ENCODE data around the gene NAT16. TPM values are rescaled to one million over a fixed set of nuclear protein-coding genes. Genes with fewer than 3 reads are reported as not detected.

Gene NAT16
- total RNA-seq, 4 donors from 2014 or later: not detected

GRCh38 chr7:101154693-101155102, 25.4 kb downstream of the NAT16 start:
- Histone ChIP-seq H3K9me3 (no peaks in the 10 kb centered on the region), H3K27ac (replicated peaks in 1 of 4) (peak overlapping the region in 2 of 4 donors; percentile 33 to 53), H3K36me3 (peaks cover 16 to 31% (median 27%) of the 10 kb centered on the region in 4 donors), H3K27me3 (peaks cover 0 to 21% (median 3%) of the 10 kb centered on the region in 4 donors), H3K4me1 (peaks cover 8 to 25% (median 16%) of the 10 kb centered on the region in 4 donors), H3K4me3 (peak overlapping the region; percentile 66 to 91 (median 78))
- 3% methylated on average over 25 of the region's 34 CpGs for WGBS
- intact Hi-C loops (cut with DNase I): no loop called here
- TF ChIP-seq POLR2A (IDR thresholded peaks at IDR 0.05; ENCODE audit: low read depth) (no peak), EP300 (IDR thresholded peaks at IDR 0.05) (no peak), CTCF (IDR thresholded peaks at IDR 0.05) (no peak), POLR2AphosphoS5 (IDR thresholded peaks at IDR 0.05) (no peak)
- no peak for DNase-seq (ENCODE audit: extremely low spot score)

GRCh38 chr7:101153969-101154692, 26.0 kb downstream of the NAT16 start, which contains the start of gene AP1S1:
Gene AP1S1 (plus strand): TSS chr7:101154476. CDS start chr7:101154515, 39 bp downstream.
- peak; percentile 71 to 84 for TF ChIP-seq POLR2AphosphoS5 (IDR thresholded peaks at IDR 0.05)
- no peak for TF ChIP-seq EP300 (IDR thresholded peaks at IDR 0.05)
- TF ChIP-seq POLR2A (IDR thresholded peaks at IDR 0.05; ENCODE audit: low read depth): no peak
- no peak for TF ChIP-seq CTCF (IDR thresholded peaks at IDR 0.05)
- H3K27ac ChIP-seq (replicated peaks in 1 of 4): peak within 1 kb of the TSS in 2 of 4 donors; percentile 33 to 53
- H3K36me3 ChIP-seq: peaks cover 10 to 25% (median 21%) of the 10 kb centered on the region in 4 donors
- intact Hi-C loops (cut with DNase I): no loop called here
- DNase-seq (ENCODE audit: extremely low spot score): peak; percentile 96
- H3K4me1 ChIP-seq: peaks cover 8 to 25% (median 16%) of the 10 kb centered on the region in 4 donors
- peak within 1 kb of the TSS; percentile 66 to 91 (median 78) for H3K4me3 ChIP-seq
- peaks cover 0 to 20% (median 1%) of the 10 kb centered on the region in 4 donors for H3K27me3 ChIP-seq
- H3K9me3 ChIP-seq: no peaks in the 10 kb centered on the region
- WGBS: 7% methylated on average over 23 of the region's 51 CpGs

- intact Hi-C loops (cut with DNase I): no loop called here
- WGBS: 97% methylated on average over 2 of the region's 2 CpGs
Observed at GRCh38 chr7:101151908-101152651, 28.0 kb downstream of the NAT16 start.

More at GRCh38 chr7:101151908-101152651, 28.0 kb downstream of the NAT16 start:
- H3K27me3 ChIP-seq: peaks cover 0 to 24% (median 0%) of the 10 kb centered on the region in 4 donors
- no peaks in the 10 kb centered on the region for H3K9me3 ChIP-seq
- TF ChIP-seq POLR2AphosphoS5 (IDR thresholded peaks at IDR 0.05): no peak
- TF ChIP-seq EP300 (IDR thresholded peaks at IDR 0.05): no peak
- no peak for TF ChIP-seq CTCF (IDR thresholded peaks at IDR 0.05)
- no peak for TF ChIP-seq POLR2A (IDR thresholded peaks at IDR 0.05; ENCODE audit: low read depth)
- no peak overlapping the region for H3K4me3 ChIP-seq
- peaks cover 8 to 25% (median 16%) of the 10 kb centered on the region in 4 donors for H3K4me1 ChIP-seq
- H3K27ac ChIP-seq (replicated peaks in 1 of 4): no peak overlapping the region
- DNase-seq (ENCODE audit: extremely low spot score): no peak
- peaks cover 0 to 4% (median 2%) of the 10 kb centered on the region in 4 donors for H3K36me3 ChIP-seq

Data from esophagus muscularis mucosa (tissue), 4 donors.